ENCODE data around the gene SCTR.

SCTR gene

DNA sequence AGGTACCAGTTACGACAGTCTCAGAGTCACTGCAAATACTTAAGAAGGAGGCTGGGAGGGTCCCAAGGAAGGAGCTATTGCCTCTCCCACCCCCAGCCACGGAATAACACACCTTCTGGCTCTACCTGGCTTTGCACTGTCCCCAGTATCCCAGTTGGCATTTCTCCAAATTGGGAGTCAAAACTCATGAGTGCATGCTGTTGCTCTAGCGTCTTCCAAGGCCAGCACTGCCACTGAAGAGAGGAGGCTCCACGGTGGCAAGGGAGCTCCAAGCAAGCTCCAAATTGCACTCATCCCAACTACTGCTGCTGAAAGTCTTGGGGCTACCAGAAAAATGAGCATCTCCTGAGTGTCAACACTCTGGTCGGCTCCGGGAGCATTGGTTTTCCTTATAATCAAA is 1.6 kb downstream of the SCTR start:
- DNase-seq: no peak

DNA sequence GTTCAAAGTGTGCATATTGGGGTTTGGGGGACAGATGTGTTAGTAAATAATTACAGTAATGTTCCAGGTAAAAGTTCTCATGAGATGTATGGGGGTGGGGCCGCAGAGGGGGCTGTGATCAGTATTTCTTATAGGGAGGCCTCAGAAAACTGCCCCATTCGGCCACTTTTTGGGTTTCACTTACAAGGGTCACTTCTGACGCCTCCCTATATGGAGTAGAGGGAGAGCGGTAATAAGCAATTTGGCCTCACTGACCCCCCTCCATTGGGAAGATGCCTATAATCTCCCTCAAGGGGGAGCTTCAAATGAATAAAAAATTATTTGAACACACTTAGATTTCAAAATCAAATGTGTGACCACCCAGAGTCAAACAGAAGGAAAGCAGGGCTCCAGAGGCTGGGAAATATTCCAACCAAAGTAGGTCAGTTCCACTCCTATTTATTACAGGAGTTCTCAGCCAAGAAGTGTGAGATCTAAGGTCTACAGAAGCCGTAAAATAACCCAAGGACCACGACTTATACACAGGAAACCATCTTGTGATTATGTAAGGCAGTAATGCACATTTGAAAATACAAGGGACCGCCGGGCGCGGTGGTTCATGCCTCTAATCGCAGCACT is 2.7 kb downstream of the SCTR start:
- DNase-seq: no peak

DNA sequence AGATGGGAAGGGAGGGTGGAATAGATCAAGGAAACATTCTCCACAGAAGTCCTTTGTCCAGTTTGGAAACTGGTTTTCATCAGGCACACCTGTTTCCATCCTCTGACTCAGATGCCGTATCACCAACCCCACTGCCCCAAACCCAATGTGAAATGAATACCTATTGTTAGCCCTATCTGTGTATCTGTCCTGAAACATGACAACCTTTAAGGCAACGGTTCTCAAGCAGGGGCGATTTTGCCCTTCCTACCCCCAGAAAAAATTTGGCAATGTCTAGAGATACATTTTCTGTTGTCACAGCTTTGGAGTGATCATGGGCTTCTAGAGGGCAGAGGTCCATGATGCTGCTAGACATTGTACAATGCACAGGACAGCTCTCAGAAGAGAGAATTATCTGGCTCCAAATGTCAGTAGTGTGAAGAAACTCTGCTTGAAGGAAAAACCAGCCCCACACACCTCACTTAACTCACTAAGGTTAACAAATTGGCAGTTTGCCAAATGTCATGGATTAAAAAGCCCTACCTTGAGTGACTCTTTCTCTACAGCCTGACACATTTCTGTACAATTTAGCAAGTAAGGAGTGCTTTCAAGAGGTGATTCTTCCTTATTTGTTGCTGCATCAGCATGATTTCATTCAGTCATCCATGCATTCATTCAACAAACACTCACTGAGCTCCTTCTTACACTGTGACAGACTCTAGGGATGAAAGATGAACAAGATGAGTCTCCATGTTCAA is 3.4 kb downstream of the SCTR start:
- no peak for DNase-seq

DNA sequence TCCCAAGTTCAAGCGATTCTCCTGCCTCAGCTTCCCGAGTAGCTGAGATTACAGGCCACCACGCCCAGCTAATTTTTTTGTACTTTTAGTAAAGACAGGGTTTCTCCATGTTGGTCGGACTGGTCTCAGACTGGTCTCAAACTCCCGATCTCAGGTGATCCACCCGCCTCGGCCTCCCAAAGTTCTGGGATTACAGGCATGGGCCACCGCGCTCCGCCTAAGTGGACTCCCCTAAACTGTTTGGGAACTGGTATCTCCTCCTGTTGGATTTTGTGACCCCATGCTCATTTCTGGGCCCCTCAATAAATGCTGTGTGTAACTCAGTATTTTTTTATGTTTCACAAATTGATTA is 5.2 kb downstream of the SCTR start:
- no peak for DNase-seq

DNA sequence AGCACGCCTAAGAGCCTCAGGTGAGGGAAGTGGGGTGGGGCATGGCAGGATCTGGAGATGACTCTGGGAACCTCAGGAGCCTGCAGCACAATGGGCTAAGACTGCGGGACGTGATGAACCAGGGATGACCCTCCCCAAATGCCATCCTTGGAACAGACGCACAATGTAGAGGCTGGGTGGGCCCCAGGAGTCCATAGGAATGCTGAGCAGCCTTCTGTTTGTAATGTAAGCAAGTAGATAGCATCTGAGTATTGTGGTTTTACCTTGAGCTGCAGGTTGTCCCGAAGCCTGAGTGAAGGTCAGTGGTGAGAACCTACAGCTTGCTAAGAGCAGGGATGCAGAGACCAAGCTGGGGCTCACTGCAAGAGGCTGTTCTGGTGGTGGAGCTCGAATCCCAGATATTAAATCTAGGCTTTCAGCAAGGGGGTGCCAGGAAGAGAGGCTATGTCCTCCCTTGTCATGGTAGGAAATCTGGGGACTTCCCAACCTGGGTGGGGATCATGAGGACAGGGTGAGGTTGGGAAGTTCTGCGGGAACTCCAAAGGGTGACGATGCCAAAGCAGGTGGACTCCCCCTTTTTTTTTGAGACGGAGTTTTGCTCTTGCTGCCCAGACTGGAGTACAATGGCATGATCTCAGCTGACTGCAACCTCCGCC is 5.8 kb downstream of the SCTR start:
- no peak for DNase-seq

DNA sequence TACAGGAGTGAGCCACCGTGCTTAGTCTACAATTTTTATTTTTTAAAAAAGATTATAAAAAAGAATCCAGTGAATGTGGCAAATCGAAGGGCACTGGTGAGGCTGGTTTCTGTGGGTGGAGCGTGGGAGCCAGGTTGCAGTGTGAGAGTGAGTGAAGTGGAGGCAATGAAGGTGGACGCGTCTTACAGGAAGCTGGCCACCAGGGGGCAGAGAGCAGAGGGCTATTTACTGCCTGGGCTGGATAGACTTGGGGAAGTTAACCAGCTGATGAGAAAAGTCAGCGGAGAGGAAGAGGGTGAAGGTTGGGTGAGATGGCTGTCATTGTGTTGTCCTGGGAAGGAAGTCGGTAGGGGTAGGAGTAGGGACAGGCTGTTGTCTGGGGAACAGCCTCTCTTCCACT is 6.8 kb downstream of the SCTR start:
- DNase-seq: no peak

DNA sequence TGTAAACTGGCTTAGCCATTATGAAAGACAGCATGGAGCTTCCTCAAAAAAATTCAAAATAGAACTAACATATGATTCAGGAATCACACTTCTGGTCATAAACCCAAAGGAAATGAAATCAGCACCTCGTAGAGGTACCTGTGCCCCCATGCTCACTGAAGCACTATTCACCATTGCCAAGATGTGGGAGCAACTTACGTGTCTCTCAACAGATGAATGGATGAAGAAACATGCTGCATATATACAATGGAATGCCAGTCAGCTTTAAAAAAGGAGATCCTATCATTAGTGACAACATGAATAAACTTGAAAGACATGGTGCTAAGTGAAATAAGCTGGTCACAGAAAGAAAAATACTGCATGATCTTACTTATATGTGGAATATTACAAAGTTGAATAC is 8.2 kb downstream of the SCTR start:
- DNase-seq: no peak

DNA sequence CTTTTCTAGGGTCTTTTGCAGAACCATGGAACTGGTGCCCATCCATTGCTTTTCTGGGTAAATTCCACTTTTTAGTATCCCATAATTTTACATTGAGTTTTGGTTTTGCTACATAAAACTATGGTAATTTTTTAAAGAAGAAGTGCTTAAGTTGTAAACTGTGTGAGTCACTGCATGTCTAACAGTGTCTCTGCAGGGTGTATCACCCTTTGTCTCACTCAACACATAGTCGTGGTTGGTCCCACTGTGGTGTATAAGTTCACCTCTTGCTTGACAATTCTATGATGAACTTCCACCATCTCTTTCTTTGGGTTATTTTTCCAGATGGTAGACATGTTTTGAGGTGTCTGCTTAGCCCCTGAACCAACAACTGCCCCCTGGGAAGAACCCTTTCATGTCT is 10.5 kb downstream of the SCTR start:
- DNase-seq: no peak

DNA sequence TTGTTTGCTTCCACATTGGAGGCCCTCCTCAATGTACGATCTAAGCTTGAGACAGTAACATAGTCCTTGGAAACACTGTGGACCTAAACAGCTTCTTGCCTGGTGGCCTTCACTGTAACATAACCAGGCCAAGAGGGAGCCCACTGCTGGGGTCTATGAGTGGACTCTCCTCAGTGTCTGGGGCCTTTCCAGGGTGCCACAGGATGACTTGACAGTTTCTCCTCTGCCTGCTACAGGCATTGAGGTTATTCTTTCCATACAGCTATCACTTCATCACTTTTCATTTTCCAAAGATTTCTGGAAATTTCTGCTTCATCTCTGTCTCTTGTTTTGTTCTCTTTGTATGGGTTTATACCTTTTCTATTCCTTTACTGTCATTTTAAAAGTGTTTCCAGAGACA is 11.3 kb downstream of the SCTR start:
- DNase-seq: no peak

DNA sequence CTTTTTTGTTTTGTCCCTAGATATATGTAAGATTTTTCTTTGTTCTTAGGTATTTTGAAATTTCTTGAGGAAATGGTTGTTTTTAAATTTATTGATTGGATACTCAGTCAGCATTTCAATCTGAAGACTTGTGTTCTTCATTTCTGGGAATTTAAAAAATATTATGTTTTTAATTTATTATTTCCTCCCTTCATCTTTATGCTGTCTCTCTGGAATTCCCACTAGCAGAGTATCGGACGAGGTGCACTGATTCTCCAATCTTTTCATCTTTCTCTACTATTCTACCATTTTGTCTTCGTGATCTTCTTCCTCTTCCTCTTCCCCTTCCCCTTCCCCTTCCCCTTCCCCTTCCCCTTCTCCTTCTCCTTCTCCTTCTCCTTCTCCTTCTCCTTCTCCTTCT is 12.3 kb downstream of the SCTR start:
- DNase-seq: no peak

DNA sequence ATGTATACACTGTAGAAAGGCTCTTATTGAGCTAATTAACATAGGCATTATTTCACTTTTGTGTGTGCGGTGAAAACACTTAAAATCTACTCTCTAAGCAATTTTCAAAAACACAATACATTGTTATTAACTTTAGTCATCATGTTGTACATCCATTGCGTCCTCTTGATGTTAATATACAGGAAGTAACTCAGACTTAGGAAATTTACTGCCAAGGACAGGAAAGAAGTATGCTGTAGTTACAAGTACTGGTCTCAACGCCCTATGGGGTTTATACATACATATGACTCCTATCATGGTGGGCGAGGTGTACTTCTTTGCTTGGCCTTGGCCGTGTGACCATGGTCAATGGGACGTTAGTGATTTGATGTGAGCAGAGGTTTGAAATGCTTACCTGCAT is 15.5 kb downstream of the SCTR start:
- DNase-seq: no peak

DNA sequence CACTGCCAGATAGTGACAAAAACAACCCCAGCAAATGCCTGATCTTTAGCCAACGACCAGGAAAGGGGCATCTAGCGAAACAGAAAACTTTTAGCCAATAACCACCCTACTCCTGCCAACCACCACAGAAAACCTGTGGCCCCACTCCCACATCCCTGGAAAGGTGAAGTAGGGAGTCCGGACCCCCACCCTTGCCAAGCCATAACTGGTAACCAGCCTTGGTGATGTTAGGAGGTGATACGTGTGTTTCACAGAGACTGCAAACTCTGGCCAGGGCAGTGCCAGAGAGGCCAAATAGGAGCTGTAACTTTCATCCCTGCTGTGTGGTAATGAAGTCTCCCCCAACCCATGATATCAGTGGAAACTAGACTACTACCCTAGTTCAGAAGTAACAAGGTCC is 27.6 kb downstream of the SCTR start:
- no peak for DNase-seq

DNA sequence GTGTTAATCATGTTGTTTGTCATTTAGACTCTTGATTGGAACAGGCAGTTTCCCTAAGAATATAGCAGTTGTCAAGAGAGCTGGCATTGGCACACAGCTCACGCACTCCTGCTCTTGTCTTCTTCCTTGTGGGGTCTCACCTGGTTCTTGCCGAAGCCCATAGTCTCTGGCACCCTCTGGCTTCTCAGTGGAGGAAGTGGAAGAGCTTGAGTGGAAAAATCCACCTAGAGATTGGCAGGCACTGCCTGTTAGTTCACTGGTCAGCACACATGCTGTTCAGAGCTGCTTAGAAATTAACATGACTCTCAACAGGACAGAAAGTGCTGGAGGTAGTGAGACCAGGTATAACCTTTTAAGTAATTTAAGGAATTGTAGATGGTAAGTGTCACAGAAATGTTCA is 28.3 kb downstream of the SCTR start:
- DNase-seq: no peak

DNA sequence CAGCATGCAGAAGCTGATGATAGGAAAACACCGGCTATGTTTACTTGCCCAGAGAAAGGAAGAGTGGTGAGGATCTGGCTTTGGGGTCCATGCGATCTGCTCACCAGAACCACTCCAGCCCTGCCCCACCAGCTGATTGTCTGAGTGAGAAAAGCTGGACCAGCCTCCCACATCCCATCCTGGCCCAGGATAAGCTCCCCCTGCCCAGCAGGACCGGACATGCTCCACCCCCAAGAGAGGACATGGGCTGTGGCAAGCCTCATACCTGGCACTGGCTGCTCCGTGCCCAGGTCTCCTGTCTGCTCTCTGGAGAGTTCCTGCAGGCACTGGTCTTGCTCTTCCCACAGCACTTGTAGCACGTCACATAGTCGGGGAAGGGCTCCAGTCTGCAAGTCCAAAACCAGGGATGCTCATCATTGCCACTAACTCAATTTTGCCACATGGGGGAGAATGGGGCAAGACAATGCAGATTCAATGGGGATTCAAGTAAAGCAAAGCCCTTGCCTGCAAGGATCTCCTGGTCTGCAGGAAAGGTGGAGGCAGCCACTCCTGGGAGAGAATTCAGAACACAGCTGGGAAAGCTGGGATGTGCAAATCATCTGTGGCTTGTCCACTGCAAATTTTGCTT is 30.0 kb downstream of the SCTR start:
- DNase-seq: no peak

DNA sequence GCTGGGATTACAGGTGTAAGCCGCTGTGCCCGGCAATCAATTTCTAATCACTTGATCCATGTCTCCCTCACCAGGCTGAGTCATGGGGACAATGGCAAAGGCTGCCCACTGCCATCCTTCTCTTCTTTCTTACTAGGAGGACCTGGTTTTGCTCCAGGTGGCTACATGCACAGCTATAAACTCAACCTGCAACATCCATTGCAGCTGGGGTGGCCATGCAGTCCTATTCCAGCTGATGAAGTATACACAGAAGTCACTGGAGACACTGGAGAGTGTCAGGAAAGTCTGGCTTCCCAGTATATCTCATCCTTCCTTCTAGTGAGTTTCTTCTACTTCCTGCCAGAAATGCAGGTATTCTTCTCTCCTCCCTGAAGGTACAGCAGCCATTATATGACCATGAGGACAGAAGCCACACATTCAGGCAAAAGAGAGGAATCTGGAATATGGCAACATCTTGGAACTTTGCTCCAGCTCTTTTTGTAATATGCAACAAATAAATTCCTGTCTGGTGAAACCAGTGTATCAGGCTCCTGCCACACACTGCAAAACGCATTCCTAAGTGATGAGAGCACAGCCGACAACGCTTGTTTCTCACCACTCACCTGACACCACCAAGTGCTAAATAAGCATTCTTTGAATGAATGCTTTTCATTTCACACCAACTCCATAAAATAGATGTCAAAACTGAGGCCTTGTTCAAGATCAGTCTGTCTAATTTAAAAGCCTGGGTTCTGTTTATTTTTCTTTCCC is 32.3 kb downstream of the SCTR start:
- DNase-seq: no peak

DNA sequence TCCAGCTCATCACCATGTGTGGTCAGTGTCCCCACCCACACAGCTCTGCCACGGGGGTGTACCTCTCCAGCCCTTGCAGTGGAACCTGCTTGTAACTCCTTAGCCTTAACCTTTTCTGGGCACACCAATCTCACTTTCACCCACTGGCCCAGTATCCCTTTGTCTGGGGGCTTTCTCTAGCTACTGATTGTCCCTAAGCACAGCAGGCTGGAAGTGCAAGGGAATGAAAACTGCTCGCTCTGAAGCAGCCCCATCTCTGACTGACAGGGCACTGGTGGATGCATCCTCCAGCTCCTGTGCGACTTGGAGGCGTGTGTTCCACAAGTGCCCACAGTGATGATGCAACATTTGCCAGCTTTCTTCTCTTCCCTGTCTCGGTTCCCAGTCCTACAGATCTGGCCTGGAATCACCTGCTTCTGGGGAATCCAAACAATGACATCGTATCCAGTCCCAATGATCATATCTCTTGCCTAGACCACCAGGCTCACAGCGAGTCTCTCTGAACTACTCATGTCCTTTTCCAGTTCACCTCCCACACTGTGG is 33.6 kb downstream of the SCTR start:
- no peak for DNase-seq

DNA sequence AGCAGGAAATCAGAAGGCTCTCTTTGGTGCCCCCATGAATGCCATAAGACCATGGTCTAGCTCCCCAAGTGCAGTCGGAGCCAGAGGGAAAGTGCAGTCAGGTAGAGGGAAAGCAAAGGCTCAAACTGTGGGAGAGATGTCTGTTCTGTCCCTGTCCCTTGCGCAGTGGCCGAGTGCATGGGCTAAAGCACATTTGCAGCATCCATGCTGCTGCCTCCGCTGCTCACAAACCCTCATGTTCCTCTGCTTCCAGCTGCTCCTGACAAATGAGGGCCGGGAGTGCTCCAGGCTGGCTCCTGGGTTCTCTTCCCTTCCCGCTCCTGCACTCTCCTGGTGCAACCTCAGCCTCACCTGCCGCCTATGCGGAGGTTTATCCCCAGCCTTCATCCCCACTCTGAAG is 34.2 kb downstream of the SCTR start:
- DNase-seq: no peak

DNA sequence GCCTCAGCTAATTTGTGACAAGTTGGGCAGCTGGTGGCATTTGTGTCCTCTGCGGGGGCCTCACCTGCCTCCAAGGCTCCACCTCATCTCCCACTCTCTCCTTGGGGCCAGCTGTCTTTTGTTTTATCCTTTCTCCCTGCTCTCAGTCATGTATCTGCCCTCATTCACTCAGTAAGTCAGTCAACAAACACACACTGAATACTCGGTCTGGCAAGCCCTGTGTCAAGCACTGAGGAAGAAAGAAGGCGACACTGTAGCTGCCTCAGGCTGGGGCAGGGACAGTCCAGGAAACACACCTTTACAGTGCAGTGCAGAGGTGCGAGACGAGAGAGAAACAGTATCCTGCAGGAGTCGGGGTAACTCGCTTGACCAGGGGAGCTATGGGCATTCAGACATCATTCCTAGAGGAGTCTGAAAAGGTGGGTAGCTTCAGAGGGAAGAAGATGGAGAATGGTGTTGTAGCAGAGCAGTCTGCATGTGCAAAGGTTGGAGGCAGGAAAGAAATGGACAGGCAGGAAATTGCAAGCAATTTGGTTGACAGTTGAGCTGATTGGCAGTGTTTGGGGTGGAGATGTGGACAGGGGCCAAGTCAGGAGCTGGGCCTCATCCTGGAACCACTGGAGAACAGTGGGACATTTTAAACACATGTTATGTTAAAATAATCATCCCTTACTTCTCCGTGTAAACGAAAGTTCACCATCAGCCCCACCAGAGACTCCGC is 34.9 kb downstream of the SCTR start:
- DNase-seq: no peak

DNA sequence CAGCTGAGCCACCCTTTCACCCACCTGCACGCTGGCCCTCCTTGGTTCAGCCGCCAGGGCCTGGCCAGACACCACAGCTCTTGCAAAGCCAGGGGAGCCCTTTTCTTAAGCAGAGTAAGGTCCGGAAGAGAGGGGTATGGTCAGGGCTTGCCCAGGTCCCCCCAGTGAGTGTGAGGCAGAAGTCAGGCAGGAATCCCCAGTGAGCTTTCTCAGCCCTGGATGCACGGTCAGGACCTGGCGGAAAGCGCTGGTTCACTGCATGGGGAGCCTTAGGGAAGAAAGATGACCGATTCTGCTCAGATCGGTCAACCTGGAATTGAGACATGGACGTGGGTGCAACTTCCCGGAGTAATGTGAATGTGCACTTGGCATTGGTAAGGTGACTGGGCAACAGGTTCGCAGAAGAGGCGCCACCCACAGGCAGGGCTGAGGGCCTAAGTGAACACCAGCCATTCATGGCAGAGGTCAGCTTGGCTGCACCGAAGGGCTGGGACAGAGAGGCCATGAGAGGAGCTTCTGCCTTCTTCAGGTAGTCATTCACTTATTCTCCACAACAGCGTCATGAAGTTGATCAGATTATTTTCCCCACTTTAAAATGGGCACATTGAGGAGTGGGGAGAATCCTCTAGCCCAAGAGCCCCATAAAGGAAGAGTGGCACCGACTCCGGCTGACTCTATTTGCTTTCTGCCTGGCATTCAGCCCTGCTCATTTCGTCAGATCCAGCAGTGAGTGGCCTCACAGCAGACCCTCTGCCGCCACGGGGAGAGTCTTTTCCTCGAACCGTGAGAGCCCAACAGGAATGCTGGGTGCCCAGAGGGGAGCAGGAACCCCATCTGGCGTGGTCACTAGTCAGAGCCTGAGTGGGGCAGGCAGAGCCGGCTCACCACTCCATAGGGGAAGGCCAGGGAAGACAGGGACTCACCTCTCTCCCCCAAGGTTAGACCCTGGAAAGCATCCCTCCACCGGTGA is 35.8 kb downstream of the SCTR start:
- no peak for DNase-seq

DNA sequence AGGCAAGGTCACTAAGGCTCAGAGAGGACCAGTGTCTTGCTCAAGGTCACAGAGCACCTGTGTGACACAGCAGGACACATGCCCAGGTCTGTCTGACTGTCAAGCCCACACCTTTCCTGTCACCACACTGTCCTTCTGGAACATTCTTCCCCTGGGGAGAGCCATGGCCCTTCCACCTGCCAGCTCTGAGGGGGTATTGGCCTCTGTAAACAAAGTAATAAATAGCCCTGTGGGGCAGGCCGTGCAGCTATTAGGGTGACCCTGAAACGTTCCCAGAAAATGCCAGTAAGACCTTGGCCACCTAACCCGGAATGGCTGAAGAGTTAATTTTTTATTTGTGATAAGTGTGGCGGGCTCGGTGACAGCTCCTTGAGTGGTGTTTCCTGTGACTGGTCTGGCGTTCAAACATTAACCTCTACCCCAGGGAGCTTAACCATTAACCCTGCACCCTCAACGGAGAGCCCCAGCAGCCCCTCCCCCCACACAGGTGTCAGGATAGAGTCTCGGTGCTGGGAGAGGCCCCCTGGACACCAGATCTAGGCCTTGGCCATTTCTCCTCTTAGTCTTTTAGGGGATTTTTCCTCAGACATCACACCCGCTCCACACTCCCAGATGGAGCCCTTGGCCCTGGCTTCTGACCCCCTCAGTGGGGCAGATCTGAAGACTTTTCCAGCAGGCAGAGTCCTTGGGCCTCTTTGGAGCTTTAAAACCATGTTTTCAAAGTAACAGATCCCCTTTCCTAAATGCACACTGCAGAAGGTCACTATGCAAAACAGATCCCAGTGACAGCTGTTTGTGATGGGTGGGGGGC is 36.6 kb downstream of the SCTR start:
- no peak for DNase-seq

Data from NCI-H1048 (cell line).